ENCODE measurements around the gene POLD3. TPM values are rescaled to one million over a fixed set of nuclear protein-coding genes. Genes with fewer than 3 reads are reported as not detected.

Gene POLD3
- total RNA-seq, 3 donors from 2014 or later (not counting 1 experiment from before 2014, with no cell fraction given), result 9.4 to 10.6 (median 9.6) TPM

DNA sequence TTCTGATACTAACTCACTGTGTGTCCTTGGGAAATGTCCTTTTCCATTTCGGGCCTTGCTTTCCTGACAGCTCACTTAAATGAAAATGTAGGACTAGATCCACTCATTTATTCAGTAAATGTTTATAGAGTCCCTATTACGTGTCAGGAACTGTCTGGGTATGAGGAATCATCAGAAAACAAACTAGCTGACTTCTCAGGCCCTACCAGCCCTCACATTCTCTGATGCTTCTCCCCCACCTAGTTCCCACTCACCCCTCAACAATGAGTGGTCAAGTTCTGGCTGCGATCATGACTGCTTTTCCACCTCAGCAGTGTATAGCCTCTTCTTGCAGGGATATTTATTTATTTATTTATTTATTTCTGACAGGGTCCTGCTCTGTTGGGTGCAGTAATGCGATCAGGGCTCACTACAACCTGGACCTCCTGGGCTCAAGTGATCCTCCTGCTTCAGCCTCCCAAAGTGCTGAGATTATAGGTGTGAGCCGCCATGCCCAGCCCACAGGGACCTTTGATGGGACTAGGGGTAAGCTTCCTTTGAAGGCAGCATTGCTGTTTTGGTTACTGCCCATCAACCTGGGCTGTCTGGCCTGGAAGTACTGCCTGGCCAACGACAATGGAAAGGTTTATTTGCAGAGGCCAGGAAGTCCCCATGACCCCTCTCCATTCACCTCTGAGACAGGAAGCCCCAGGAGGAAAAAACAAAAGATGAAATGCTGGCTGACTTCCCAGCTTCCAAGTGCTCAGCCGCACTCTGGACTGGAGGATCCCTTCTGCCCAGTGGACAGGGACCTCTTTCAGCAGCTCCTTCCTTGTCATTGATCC is 33.1 kb upstream of the POLD3 start:
- H3K27ac ChIP-seq (ENCODE audit: low read length), result no peak overlapping the region
- no peak for ATAC-seq
- no peaks in the 10 kb centered on the region for H3K9me3 Mint-ChIP-seq

DNA sequence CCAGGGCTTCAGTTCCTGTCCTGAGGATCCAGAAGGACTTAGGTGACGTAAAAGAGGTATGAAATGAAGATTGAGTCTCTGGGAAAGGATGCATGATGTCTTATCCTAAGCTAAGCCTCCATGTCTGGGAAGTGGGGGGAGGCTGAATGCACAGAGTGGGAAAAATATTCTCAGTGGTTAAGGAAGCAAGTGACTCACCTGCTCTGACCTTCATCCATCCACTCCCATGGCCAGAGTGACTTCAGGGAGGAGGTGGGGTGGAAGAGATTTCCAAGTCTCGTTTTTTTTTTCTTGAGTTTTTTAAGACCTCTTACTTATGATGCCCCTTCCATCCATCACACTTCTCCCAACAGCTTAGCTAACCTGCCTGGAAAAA is 32.5 kb upstream of the POLD3 start:
- TF ChIP-seq, protein P1, sequence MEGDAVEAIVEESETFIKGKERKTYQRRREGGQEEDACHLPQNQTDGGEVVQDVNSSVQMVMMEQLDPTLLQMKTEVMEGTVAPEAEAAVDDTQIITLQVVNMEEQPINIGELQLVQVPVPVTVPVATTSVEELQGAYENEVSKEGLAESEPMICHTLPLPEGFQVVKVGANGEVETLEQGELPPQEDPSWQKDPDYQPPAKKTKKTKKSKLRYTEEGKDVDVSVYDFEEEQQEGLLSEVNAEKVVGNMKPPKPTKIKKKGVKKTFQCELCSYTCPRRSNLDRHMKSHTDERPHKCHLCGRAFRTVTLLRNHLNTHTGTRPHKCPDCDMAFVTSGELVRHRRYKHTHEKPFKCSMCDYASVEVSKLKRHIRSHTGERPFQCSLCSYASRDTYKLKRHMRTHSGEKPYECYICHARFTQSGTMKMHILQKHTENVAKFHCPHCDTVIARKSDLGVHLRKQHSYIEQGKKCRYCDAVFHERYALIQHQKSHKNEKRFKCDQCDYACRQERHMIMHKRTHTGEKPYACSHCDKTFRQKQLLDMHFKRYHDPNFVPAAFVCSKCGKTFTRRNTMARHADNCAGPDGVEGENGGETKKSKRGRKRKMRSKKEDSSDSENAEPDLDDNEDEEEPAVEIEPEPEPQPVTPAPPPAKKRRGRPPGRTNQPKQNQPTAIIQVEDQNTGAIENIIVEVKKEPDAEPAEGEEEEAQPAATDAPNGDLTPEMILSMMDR (IDR thresholded peaks at IDR 0.05), result no peak
- no peaks in the 10 kb centered on the region for H3K4me1 Mint-ChIP-seq

More for the DNA sequence above, 33.1 kb upstream of the POLD3 start:
- Mint-ChIP-seq H3K36me3 (no peaks in the 10 kb centered on the region), H3K4me3 (no peak overlapping the region), H3K27me3 (ENCODE audit: low read depth in 2 of 2) (peaks cover 12 to 19% of the 10 kb centered on the region in 2 donors), H3K4me1 (no peaks in the 10 kb centered on the region), H3K27ac (no peak overlapping the region)
- Histone ChIP-seq H3K4me1 (ENCODE audit: control insufficient read depth, insufficient read depth, low read length) (no peaks in the 10 kb centered on the region), H3K27me3 (ENCODE audit: control insufficient read depth, insufficient read depth, low read length) (no peaks in the 10 kb centered on the region), H3K36me3 (ENCODE audit: control insufficient read depth, insufficient read depth, low read length) (no peaks in the 10 kb centered on the region), H3K9me3 (ENCODE audit: control insufficient read depth, insufficient read depth, low read length) (no peaks in the 10 kb centered on the region), H3K4me3 (ENCODE audit: low read length) (no peak overlapping the region)
- TF ChIP-seq, protein P1 (IDR thresholded peaks at IDR 0.05), result no peak
- intact Hi-C loops (cut with micrococcal nuclease), result no loop called here
- 78% methylated on average over 5 of the region's 7 CpGs for WGBS (ENCODE audit: insufficient coverage)
- no peak for DNase-seq

GRCh38 chr11:74566146-74566960 is 26.0 kb upstream of the POLD3 start:
- Mint-ChIP-seq H3K27ac (no peak overlapping the region), H3K27me3 (ENCODE audit: low read depth in 2 of 2) (peaks cover 8 to 9% of the 10 kb centered on the region in 2 donors), H3K4me1 (no peaks in the 10 kb centered on the region), H3K9me3 (no peaks in the 10 kb centered on the region), H3K36me3 (no peaks in the 10 kb centered on the region), H3K4me3 (no peak overlapping the region)
- intact Hi-C loops (cut with micrococcal nuclease), result no loop called here
- H3K36me3 ChIP-seq (ENCODE audit: control insufficient read depth, insufficient read depth, low read length), result no peaks in the 10 kb centered on the region
- H3K27me3 ChIP-seq (ENCODE audit: control insufficient read depth, insufficient read depth, low read length), result no peaks in the 10 kb centered on the region
- no peaks in the 10 kb centered on the region for H3K9me3 ChIP-seq (ENCODE audit: control insufficient read depth, insufficient read depth, low read length)
- DNase-seq, result no peak
- TF ChIP-seq, protein P1 (IDR thresholded peaks at IDR 0.05), result no peak
- no peak for ATAC-seq
- WGBS (ENCODE audit: insufficient coverage), result 94% methylated on average over 5 of the region's 5 CpGs
- H3K27ac ChIP-seq (ENCODE audit: low read length), result no peak overlapping the region
- no peak overlapping the region for H3K4me3 ChIP-seq (ENCODE audit: low read length)
- no peaks in the 10 kb centered on the region for H3K4me1 ChIP-seq (ENCODE audit: control insufficient read depth, insufficient read depth, low read length)

More for the DNA sequence above, 32.5 kb upstream of the POLD3 start:
- Mint-ChIP-seq H3K27me3 (ENCODE audit: low read depth in 2 of 2) (peaks cover 12 to 17% of the 10 kb centered on the region in 2 donors), H3K36me3 (no peaks in the 10 kb centered on the region), H3K27ac (no peak overlapping the region), H3K4me3 (no peak overlapping the region), H3K9me3 (no peaks in the 10 kb centered on the region)
- DNase-seq, result no peak
- no peaks in the 10 kb centered on the region for H3K4me1 ChIP-seq (ENCODE audit: control insufficient read depth, insufficient read depth, low read length)
- whole genome bisulfite sequencing (ENCODE audit: insufficient coverage), result 75% methylated on average over 1 of the region's 2 CpGs
- H3K9me3 ChIP-seq (ENCODE audit: control insufficient read depth, insufficient read depth, low read length), result no peaks in the 10 kb centered on the region
- no peak overlapping the region for H3K27ac ChIP-seq (ENCODE audit: low read length)
- no peak overlapping the region for H3K4me3 ChIP-seq (ENCODE audit: low read length)
- intact Hi-C loops (cut with micrococcal nuclease), result no loop called here
- no peak for ATAC-seq
- H3K27me3 ChIP-seq (ENCODE audit: control insufficient read depth, insufficient read depth, low read length), result no peaks in the 10 kb centered on the region
- no peaks in the 10 kb centered on the region for H3K36me3 ChIP-seq (ENCODE audit: control insufficient read depth, insufficient read depth, low read length)
